ENCODE measurements around the gene IL32. TPM values are rescaled to one million over a fixed set of nuclear protein-coding genes. Genes with fewer than 3 reads are reported as not detected.

IL32 gene
- total RNA-seq, 1 donor from 2014 or later = 32.6 TPM

DNA sequence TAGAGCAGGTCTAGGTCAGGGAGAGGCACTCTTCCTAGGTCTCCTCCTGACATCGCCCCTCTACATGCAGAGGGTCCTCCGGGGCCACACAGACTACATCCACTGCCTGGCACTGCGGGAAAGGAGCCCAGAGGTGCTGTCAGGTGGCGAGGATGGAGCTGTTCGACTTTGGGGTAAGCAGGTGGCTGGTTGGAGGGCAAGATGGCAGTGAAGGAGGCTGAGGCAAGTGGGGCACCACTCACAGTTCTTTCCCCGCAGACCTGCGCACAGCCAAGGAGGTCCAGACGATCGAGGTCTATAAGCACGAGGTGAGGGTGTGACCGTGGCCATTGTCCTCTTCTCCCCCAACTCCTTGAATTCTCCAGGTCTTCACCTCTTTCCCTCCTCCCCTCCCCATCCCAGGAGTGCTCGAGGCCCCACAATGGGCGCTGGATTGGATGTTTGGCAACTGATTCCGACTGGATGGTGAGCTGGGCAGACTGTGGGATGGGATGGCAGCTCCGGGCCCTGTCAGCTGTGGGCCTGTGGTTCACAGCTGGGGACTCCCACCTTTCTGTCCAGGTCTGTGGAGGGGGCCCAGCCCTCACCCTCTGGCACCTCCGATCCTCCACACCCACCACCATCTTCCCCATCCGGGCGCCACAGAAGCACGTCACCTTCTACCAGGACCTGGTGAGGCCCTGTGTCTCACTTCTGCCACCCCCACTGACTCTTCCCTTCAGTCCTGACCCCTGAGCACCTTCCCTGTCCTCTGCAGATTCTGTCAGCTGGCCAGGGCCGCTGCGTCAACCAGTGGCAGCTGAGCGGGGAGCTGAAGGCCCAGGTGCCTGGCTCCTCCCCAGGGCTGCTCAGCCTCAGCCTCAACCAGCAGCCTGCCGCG, 38.6 kb upstream of the IL32 start:
- no peak for DNase-seq (ENCODE audit: low spot score)
- no peak for ATAC-seq
- intact Hi-C loops (cut with DNase I) = no loop called here

DNA sequence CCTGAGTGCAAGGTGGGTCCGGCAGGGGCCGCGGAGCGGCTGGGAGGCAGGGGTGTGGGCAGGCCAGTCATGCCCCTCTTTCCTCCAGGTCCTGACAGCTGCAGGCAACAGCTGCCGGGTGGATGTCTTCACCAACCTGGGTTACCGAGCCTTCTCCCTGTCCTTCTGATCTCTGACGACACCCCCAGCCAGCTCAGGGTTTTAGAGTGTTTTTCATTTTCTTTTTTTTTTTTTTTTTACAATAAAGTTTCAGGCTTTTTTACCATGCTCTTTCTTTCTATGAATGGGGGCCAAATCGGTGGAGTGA, 38.0 kb upstream of the IL32 start:
- ATAC-seq (no peak), DNase-seq (ENCODE audit: low spot score) (no peak)
- intact Hi-C loops (cut with DNase I) = no loop called here

DNA sequence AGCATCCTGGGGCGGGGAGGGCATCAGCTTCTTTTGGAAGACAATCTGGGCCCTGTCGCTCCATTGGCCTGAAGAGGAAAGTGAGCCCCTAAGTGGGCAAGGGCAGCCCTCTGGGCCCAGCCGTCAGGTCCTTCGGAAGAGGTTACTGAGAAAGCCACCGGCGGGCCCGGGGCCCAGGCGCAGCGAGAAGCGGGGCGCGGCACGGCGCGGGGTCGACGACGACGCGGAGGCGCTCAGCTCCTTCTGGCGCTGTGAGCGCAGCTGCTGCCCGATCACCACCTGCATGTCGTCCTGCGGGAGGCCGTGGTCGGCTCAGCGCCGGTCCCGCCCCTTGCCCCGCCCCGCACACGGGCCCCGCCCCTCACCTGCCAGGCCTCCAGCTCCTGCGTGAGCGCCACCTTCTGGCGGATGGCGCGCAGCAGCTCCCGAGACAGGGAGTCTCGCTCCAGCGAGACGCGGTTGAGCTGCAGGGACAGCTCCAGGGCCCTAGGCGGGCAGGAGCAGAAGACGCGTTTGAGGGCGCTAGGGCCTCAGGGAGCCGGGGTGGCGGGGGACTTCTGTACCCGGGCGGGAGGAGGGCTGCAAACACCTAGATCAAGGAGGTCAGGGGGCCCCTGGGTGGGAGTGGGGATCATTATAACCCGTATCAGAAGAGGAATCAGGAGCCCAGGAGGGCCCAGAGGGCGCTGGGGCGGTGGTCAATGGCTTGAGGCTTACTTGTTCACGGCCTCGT, 37.3 kb upstream of the IL32 start:
- intact Hi-C loops (cut with DNase I) = no loop called here
- DNase-seq (ENCODE audit: low spot score) (peak; percentile 82), ATAC-seq (no peak)

DNA sequence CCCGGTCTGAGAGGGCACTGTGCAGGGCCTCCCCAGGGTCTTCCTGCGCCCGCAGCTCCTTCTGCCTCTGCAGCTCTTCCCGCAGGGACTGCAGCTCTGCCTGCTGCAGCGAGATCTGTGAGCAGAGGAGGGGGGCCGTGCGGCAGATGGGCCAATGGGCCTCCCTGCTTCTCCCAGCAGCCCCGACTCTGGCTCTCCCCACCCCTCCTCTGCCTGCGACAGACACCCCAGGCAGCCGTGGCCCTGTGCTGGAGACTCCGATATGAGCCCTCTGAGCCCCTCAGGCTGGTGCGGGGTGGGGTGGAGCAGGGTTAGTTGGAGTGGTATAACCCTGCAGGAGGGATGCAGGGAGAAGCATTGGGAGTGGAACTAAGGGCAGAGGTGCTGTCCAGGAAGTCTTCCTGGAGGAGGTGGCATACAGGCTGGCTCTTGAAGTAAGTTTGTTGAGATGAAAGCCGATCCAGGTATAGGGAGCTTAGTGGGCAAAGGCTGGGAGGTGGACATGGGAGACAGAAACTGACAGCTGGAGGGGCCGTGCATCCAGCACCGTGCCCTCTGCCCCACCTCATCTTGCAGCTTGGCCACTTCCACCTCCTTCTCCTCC, 36.6 kb upstream of the IL32 start:
- DNase-seq (ENCODE audit: low spot score) = no peak
- intact Hi-C loops (cut with DNase I) = no loop called here

DNA sequence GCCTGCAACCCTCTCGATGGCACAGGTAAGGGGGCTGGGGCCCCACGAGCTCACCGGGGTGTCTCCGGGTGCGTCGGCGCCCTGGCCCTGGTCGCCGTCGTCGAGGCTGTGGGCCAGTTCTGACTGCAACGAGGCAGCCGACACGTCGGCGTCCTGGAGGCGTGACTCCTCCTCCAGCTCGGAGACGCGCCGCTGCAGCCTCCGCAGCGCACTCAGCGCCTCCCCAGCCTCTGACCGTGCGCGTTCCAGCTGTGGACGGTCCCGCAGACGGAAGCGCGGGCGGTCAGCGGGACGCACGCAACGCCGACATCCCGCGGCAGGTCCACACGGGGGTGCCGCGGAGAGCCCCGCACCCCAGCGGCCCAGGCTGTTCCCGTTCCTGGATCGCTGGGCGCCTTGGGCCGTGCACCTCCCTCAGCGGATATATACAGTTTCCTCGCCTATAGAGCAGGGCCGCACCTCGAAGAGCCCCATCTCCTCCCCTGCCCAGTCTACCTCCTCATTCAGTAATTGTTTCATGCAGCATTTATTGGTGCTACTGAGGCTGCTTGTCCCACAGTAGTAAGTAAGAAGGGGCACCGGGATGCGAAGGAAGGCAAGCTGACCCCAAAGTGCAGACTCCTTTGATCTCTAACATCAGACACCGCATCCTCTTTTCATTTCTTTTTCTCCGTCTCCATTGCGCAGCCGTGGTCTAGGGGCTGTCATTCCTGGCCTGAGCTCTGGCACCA, 35.8 kb upstream of the IL32 start:
- intact Hi-C loops (cut with DNase I) = no loop called here
- DNase-seq (ENCODE audit: low spot score) (no peak), ATAC-seq (no peak)

More for the DNA sequence above, 36.6 kb upstream of the IL32 start:
- ATAC-seq = no peak

DNA sequence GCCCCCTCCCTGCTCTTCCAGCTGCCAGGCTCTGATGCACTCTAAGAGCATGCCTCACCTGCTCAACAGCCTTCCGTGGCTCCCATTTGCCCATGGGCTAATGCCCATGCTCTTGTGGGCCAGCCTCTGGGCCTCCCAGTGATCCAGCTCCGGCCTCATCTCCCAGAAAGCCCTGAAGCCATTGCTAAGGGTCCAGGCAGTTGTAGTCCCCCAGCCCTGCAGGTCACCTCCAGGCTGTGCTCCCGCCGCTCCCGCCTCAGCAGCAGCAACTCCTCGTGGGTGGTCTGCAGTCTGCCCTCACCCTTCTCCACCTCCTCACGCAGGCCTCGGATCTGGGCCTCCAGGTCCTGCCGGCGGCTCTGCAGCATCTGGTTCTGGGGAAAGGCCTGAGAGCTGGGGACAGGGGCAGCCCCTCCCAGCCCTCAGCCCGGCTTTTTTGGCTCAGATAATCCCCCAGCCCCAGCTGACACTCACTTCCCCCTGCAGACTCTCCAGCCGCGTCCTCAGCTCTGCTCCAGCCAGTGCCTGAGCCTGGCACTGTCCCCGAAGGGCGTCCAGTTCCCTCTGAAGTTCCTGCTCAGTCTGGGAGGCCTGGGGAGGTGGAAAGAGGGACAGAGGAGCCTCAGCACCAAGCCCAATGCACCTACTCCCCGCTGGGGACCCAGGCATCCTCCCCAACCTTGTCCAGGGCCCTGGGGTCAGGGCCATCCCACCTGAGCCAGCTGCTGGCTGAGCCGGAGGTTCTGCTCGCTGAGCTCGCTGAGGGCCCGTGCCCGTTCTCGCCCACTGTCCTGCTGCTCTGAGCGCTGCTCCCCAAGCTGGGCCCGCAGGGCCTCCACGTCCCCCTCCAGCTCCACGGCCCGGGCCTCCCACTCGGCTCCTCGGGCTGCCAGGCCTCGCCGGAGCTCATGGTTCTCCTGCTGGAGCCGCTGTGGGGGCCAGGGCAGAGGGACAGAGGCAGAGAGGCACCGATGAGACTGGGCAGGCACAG, 34.9 kb upstream of the IL32 start:
- ATAC-seq = no peak

DNA sequence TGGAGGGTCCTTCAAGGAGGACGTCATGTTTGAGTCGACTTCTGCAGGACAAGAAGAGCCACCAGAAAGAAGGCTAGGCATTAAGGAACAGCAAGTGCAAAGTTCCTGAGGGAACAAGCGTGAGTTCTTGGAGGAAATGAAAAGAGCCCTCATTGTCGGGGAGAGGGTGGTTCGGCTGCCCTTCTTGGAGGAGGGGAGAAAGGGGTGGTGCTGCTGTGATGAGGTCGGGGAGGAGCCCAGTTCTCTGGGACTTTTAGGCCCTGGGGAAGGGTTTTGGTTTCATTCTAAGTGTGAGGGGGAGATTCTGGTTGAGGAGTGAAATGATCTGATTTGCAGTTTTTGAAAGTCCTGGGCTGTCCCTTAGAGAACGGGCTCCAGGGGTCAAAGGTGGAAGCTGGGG, 32.8 kb upstream of the IL32 start:
- intact Hi-C loops (cut with DNase I) = no loop called here
- ATAC-seq = no peak
- DNase-seq (ENCODE audit: low spot score) = no peak

More for the DNA sequence above, 34.9 kb upstream of the IL32 start:
- DNase-seq (ENCODE audit: low spot score) = no peak
- intact Hi-C loops (cut with DNase I) = no loop called here

DNA sequence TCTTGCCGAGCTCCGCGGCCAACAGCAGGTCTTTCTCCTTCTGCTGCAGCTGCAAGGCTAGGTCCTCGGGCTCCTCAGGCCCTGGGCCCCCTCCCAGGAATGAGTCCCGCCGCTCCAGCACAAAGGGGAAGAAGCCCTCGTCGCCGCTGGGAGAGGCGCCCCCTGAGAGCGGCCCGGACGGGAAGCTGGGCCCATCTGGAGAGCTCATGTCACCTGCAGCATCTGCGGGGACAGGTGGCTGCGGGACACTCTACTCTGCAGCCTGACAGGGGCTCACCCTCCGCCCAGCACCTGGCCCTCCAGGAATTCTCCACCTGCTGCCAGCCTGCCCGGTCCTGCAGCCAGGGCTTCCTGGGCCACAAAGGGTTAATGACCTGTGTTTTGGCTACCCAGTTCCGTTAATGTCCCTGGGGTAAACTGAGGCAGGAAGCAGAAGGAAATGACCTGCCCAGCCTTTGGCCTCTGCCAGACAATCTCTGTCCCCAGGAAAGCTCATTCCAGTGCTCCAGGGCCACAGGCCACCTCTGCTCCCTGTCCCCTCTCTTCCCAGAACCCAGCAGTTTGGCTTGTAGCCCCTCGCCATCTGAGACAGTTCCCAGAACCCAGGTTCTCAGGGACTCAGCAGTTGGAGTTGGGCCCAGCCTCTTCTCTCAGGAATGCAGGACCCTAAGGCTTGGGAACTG, 30.0 kb upstream of the IL32 start:
- DNase-seq (ENCODE audit: low spot score) (no peak), ATAC-seq (no peak)
- intact Hi-C loops (cut with DNase I) = no loop called here

DNA sequence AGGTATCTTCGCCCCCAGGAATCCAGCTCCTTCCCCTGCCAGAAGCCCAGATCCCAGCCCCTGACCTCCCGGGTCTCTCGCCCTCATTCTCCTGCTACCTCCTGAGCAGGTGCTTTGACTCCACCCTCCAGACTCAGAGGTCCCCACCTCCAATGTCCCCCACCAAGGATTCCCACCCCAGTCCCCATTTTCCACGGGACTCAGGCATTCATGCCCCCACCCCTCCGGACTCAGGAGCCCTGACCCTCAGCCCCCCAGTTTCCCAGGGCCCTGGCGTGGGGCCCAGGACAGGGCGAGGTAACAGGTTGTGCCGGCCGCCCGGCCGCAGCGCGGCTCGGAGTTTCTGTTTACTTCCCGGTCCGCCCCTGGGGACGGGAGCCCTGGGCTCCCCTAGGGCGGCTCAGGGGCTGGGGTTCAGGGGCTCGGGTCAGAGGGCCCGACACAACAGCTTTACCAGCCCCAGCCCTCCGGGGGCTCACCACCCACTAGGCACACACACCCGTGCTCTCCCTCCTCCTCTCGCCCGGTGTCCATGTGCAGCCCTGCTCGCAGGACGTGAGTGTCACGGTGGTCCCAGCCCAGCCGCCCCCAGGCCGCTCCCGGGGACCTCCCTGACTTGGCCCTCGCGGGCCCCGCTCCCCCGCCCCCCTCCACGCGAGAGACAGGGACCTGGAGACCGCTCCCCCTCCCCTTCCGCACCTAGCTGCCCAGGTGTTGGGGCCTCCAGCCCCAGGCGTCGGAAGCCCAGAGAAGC, 29.3 kb upstream of the IL32 start:
- DNase-seq (ENCODE audit: low spot score) (no peak), ATAC-seq (no peak)
- intact Hi-C loops (cut with DNase I) = no loop called here

DNA sequence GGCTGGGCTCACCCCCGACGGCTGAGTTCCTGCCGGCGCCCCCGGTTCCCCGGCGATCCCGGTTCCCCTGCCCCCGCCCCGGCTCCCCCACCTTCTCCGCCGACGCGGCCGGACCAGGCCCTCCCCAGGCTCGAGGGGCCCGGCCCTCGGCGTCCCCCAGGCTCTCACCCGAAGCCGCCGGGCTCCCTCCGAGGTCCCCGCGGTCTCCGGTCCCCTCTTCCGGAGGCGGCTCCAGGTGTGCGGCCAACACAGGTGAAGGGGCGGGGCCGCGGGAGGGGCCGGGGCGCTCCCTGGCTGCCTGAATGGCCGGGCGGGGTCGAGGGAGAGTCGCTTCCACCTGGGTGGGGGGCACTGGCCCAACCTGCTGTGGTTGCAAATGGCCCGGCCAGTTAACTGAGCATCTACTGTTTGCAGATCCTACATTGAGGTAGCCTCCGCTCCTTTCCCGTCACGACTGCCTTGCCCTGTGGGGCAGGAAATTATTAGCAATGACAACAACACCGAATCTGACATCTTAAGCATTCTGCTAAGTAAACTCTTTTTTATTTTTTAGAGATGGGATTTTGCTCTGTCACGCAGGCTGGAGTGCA, 28.6 kb upstream of the IL32 start, which contains the start of gene BICDL2:
TSS of gene BICDL2 (minus strand) at position 219 of the 590 bp plus-strand sequence. CDS start 1,448 bp downstream, outside the sequence.
- intact Hi-C loops (cut with DNase I) = no loop called here
- DNase-seq (ENCODE audit: low spot score) = no peak
- ATAC-seq = no peak

DNA sequence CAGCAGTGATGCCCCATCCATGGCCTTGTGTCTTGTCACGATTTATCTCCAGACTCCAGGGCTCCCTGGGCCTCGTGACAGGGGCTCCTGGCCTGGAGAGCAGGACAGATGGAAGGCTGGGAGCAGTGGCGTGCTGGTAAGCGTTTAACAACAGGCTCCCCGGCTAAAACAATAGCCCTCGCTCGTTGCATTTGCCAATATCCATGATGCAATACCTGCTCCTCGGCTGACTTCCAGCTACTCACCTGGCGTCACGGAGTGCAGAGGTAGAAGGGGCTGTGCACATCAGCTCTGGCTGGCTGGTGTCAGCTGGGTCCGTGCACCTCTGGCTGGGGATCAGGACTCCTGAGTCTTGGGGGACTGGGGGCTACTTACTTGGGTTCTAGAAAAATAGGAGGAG, 27.2 kb upstream of the IL32 start:
- no peak for DNase-seq (ENCODE audit: low spot score)
- no peak for ATAC-seq
- intact Hi-C loops (cut with DNase I) = no loop called here

DNA sequence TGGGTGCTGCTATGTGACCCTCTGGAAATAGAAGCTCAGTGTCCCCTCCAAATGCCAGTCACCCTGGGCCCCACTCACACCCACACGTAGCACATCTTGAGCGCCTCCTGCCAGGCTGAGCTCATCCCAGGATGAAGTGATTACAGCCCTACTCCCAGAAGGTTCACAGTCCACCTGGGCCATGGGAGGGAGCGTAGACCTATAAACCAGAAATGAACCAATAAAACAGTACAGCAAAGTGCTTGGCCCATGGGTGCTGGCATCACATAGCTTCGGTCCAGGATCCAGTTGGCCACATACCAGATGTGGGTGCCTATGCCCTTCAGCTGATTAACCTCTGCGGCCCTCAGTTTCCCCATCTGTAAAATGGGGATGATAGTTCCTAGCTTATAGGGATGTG, 26.5 kb upstream of the IL32 start:
- intact Hi-C loops (cut with DNase I) = no loop called here
- DNase-seq (ENCODE audit: low spot score) (no peak), ATAC-seq (no peak)

DNA sequence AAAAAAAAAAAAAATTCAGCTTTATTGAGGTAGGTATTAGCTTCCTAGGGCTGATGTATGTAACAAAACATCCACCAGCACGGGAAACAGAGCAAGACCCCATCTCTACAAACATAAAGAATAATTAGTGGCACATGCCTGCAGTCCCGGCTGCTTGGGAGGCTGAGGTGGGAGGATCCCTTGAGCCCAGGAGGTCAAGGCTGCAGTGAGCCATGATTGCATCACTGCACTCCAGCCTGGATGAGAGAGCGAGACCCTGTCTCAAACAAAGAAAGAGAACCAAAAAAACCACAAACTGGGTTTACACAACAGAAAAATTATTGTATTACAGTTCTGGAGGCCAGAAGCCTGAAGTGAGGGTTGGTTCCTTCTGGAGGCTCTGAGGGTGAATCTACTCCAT, 23.1 kb upstream of the IL32 start:
- intact Hi-C loops (cut with DNase I) = no loop called here
- DNase-seq (ENCODE audit: low spot score) = no peak
- no peak for ATAC-seq

DNA sequence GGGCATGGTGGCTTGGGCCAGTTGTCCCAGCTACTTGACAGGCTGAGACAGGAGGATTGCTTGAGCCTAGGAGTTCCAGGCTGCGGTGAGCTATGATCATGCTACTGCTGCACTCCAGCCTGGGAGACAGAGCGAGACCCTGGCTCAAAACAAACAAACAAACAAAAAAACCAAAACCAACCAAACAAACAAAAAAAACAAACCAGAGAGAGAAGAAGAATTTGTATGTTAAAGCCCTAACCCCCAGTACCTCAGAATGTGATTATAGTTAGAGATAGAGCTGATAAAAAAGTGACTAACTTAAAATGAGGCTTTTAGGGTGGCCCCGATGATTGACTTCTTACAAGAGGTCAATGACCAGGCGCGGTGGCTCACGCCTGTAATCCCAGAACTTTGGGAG, 20.7 kb upstream of the IL32 start:
- ATAC-seq (no peak), DNase-seq (ENCODE audit: low spot score) (no peak)
- intact Hi-C loops (cut with DNase I) = no loop called here

DNA sequence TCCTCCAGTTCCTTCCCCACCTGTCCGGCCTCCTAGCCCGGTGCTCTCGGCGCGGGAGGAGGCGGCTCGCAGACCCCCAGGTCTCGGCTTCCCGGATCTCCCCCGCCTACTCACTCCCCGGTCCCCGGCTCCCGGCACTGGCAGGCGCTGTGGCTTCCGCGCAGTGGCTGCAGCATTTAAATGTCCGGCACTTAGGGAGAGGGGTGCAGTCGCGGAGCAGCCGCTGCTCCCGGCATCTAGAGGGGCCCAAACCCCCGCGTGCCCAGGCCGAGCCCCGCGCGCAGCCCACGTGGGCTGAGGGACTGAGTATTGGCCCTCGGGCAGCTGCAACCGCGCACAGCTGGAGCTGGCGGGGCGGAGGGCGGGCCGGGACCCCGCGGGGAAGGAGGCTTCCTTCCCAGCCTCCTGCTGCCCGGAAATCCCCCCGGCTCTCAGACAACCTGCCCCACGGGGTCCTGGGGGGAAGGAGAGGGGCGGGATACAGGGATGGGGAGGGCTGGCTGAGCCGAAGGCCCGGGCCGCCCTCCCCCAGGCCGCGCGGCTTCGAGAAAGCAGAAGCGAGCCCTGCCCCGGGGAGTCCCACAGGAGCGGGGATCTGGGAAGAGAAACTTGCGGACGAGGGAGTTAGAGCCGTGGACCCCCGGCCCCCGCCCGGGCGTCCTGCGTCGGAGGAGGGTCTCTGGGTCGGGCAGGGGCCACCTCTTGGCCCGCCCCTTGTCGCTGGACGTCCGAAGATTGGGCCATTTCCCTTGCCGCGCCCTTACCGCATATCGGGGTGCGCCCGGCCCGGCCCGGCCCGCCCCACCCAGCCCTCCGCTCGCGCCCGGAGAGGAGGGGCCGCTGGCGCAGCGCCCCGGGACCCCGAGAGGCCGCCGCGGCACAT, 19.4 kb upstream of the IL32 start, which contains the start of gene MMP25:
TSS of gene MMP25 (plus strand) at position 804 of the 883 bp plus-strand sequence. CDS start 357 bp downstream, outside the sequence.
- no peak for DNase-seq (ENCODE audit: low spot score)
- intact Hi-C loops (cut with DNase I) = no loop called here
- ATAC-seq = peak; percentile 41
